Activated CD8-positive, alpha-beta memory T cell treated with anti-CD3 and anti-CD28 coated beads, Interleukin-2, amount 50 U/mL, for 24 hours (primary cell): Measurements from ENCODE around the gene ST13.
"Not testable (repeated sequence)": the region's sequence is repeated elsewhere in the genome, so short reads cannot be mapped to it uniquely, and the experiment has no call there.

Source experiments
- DNase-seq: peaks from one replicate; pipeline ENCODE4 v3.0.0-alpha.2; 2020; ENCODE audit errors: extremely low read depth

Gene ST13

GRCh38 chr22:40782521-40782920 lies 73.9 kb downstream of the ST13 start:
- no peak for DNase-seq

GRCh38 chr22:40781749-40782148 lies 74.7 kb downstream of the ST13 start:
- DNase-seq: not testable (repeated sequence)
